Chondrocyte (in vitro differentiated cells): ENCODE results near the gene TRIM61. TPM values are rescaled to one million over a fixed set of nuclear protein-coding genes. Genes with fewer than 3 reads are reported as not detected.
"Not testable (repeated sequence)": the region's sequence is repeated elsewhere in the genome, so short reads cannot be mapped to it uniquely, and the experiment has no call there.

Experiments
- DNase-seq: peaks from one replicate; pipeline ENCODE4 v3.0.0; 2021; ENCODE audit warnings: mixed read lengths, low spot score
- H3K27ac Mint-ChIP-seq: one replicate; pipeline ENCODE4 v1.8.0; 2021; ENCODE audit warnings: mild to moderate bottlenecking, moderate library complexity, mixed read lengths; ENCODE audit not compliant: unreplicated experiment
- H3K27me3 Mint-ChIP-seq: 2 replicates; pipeline ENCODE4 v1.8.0; 2021; ENCODE audit warnings: low read depth, mixed read lengths
- H3K36me3 Mint-ChIP-seq: 2 replicates; pipeline ENCODE4 v1.8.0; 2021; ENCODE audit warnings: low read depth, mixed read lengths
- H3K4me1 Mint-ChIP-seq: 2 replicates; pipeline ENCODE4 v1.8.0; 2021; ENCODE audit warnings: low read depth, mild to moderate bottlenecking, mixed read lengths
- H3K4me3 Mint-ChIP-seq: one replicate; pipeline ENCODE4 v1.8.0; 2021; ENCODE audit warnings: mild to moderate bottlenecking, moderate library complexity, mixed read lengths; ENCODE audit not compliant: unreplicated experiment
- H3K9me3 Mint-ChIP-seq: 2 replicates; pipeline ENCODE4 v1.8.0; 2021; ENCODE audit warnings: low read depth, mixed read lengths
- total RNA-seq: library from RNA; stranded (reverse); gene quantifications from 3 replicates; pipeline ENCODE4 v1.2.1, GENCODE V29; 2021
- TF ChIP-seq, protein P1 (sequence below): fragments of 200-600 bp; sonication (generic); IDR thresholded peaks from 2 replicates; pipeline ENCODE4 v1.5.0; 2021; ENCODE audit warnings: antibody characterized with exemption, mild to moderate bottlenecking, moderate library complexity

TRIM61 gene
- total RNA-seq, 1 donor from 2014 or later: 0.20 TPM

GRCh38 chr4:165005352-165005925, 28.0 kb upstream of the TRIM61 start:
- TF ChIP-seq, protein P1, sequence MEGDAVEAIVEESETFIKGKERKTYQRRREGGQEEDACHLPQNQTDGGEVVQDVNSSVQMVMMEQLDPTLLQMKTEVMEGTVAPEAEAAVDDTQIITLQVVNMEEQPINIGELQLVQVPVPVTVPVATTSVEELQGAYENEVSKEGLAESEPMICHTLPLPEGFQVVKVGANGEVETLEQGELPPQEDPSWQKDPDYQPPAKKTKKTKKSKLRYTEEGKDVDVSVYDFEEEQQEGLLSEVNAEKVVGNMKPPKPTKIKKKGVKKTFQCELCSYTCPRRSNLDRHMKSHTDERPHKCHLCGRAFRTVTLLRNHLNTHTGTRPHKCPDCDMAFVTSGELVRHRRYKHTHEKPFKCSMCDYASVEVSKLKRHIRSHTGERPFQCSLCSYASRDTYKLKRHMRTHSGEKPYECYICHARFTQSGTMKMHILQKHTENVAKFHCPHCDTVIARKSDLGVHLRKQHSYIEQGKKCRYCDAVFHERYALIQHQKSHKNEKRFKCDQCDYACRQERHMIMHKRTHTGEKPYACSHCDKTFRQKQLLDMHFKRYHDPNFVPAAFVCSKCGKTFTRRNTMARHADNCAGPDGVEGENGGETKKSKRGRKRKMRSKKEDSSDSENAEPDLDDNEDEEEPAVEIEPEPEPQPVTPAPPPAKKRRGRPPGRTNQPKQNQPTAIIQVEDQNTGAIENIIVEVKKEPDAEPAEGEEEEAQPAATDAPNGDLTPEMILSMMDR: no peak
- H3K27ac Mint-ChIP-seq: no peak overlapping the region
- no peaks in the 10 kb centered on the region for H3K36me3 Mint-ChIP-seq
- H3K27me3 Mint-ChIP-seq: peaks cover 7% of the 10 kb centered on the region
- no peaks in the 10 kb centered on the region for H3K4me1 Mint-ChIP-seq
- DNase-seq: no peak
- no peak overlapping the region for H3K4me3 Mint-ChIP-seq
- no peaks in the 10 kb centered on the region for H3K9me3 Mint-ChIP-seq

- DNase-seq, H3K36me3 Mint-ChIP-seq, H3K4me3 Mint-ChIP-seq, H3K4me1 Mint-ChIP-seq, H3K9me3 Mint-ChIP-seq, H3K27ac Mint-ChIP-seq: not testable (repeated sequence)
- peaks cover 23% of the 10 kb centered on the region for H3K27me3 Mint-ChIP-seq
These were observed 24.5 kb upstream of the TRIM61 start for GRCh38 chr4:165001957-165002356.

- H3K4me3 Mint-ChIP-seq, H3K4me1 Mint-ChIP-seq, DNase-seq, H3K27ac Mint-ChIP-seq, H3K36me3 Mint-ChIP-seq, H3K9me3 Mint-ChIP-seq: not testable (repeated sequence)
- H3K27me3 Mint-ChIP-seq: peaks cover 29% of the 10 kb centered on the region
These were observed 21.1 kb upstream of the TRIM61 start for GRCh38 chr4:164998526-164999080.

GRCh38 chr4:164997941-164998340, 20.5 kb upstream of the TRIM61 start:
- no peaks in the 10 kb centered on the region for H3K4me1 Mint-ChIP-seq
- peaks cover 26% of the 10 kb centered on the region for H3K27me3 Mint-ChIP-seq
- DNase-seq: no peak
- no peak overlapping the region for H3K4me3 Mint-ChIP-seq
- H3K9me3 Mint-ChIP-seq: no peaks in the 10 kb centered on the region
- TF ChIP-seq, protein P1: no peak
- H3K27ac Mint-ChIP-seq: no peak overlapping the region
- no peaks in the 10 kb centered on the region for H3K36me3 Mint-ChIP-seq

DNA sequence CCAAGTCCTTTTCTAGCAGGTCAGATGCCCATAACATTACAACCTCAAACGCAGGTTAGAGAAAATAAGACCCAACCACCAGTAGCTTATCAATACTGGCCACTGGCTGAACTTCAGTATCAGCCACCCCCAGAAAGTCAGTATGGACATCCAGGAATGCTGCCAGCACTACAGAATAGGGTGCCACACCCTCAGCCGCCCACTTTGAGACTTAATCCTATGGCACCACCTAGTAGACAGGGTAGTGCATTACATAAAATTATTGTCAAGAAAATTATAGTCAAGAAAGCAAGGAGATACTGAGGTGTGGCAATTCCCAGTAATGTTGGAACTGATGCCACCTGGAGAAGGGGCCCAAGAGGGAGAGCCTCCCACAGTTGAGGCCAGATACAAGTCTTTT, 19.9 kb upstream of the TRIM61 start:
- Mint-ChIP-seq H3K36me3 (no peaks in the 10 kb centered on the region), H3K27ac (no peak overlapping the region), H3K9me3 (no peaks in the 10 kb centered on the region), H3K4me3 (no peak overlapping the region), H3K4me1 (no peaks in the 10 kb centered on the region), H3K27me3 (peaks cover 26% of the 10 kb centered on the region)
- TF ChIP-seq, protein P1: peak; percentile 28
- DNase-seq: no peak

DNA sequence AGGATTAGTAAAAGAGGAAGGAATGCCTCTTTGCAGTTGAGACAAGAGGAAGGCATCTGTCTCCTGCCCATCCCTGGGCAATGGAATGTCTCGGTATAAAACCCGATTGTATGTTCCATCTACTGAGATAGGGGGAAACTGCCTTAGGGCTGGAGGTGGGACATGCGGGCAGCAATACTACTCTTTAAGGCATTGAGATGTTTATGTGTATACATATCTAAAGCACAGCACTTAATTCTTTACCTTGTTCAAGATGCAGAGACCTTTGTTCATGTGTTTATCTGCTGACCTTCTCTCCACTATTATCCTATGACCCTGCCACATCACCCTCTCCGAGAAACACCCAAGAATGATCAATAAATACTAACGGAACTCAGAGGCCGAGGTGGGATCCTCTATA, 18.7 kb upstream of the TRIM61 start:
- not testable (repeated sequence) for H3K4me1 Mint-ChIP-seq, DNase-seq, H3K27ac Mint-ChIP-seq, H3K36me3 Mint-ChIP-seq, H3K9me3 Mint-ChIP-seq, H3K4me3 Mint-ChIP-seq
- peaks cover 30% of the 10 kb centered on the region for H3K27me3 Mint-ChIP-seq

- not testable (repeated sequence) for H3K36me3 Mint-ChIP-seq, H3K27me3 Mint-ChIP-seq, H3K4me1 Mint-ChIP-seq, DNase-seq, H3K27ac Mint-ChIP-seq, H3K9me3 Mint-ChIP-seq, H3K4me3 Mint-ChIP-seq
These were observed 13.3 kb upstream of the TRIM61 start for GRCh38 chr4:164990786-164991185.
